Breast epithelium (tissue), 3 donors: ENCODE results near the gene SPRY2.
A peak's percentile ranks its signal among the peaks of the same experiment; 100 is the strongest.

Experiments
- CTCF ChIP-seq, 3 donors: fragments of 450-650 bp; IDR thresholded peaks; one replicate each; pipeline ENCODE4 v1.5.1; 2016 to 2017; ENCODE audit warnings: antibody characterized with exemption in 3 of 3, mild to moderate bottlenecking in 3 of 3, moderate library complexity in 3 of 3
- POLR2A ChIP-seq: fragments of 450-650 bp; IDR thresholded peaks from one replicate; pipeline ENCODE4 v1.6.1; 2016; ENCODE audit warnings: antibody characterized with exemption, mild to moderate bottlenecking, moderate library complexity
- POLR2AphosphoS5 ChIP-seq, 3 donors: sonication (generic); formaldehyde crosslinking; IDR thresholded peaks; one replicate each; pipeline ENCODE4 v1.6.1; 2017; ENCODE audit warnings: antibody characterized with exemption in 3 of 3

DNA sequence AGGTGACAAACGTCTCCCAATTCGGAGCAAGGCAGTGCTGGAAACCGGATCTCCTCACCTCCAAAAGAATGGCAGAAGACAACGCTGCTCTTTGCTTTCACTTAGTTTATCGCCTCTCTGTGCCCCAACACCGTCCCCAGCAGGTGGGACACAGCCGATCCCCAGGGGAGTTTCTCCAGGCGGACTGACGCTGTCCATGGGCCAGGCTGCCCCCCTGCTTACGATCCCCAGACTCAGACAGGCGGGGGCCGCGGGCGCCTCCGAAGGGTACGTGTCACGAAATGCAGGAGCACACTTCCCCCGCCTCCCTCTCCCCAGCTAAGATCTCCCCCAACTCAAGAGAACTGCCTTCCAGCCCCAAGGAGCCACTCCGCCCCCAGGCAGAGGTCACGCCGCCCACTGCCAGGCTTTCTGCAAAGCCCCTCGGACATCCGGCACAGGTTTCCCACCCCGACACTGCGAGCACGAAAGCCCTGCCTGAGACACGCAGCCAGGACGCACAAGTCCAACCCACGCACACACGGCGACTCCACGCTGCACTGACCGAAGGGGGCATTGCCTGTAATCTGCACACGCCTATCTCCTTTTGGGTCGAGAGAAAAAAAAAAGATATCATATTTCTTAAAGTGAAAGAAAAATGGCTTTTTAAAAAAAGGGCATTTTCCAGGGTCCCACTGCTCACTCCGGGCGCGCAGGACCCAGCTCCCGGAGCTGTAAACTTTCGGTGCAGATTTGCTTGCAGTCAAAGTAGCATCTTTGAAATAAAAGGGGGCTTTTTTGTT, 2.0 kb downstream of the SPRY2 start:
- TF ChIP-seq CTCF (IDR thresholded peaks at IDR 0.05) (no peak), POLR2A (no peak), POLR2AphosphoS5 (IDR thresholded peaks at IDR 0.05) (peak; percentile 5 to 50 (median 26))
